Measurements from ENCODE around the gene SGCD.

GRCh38 chr5:156419661-156420060 lies 92.7 kb downstream of the SGCD start:
- TF ChIP-seq POLR2AphosphoS5 (IDR thresholded peaks at IDR 0.05; ENCODE audit: borderline replicate concordance, low read depth, low read length): no peak
- TF ChIP-seq EZH2 (IDR thresholded peaks at IDR 0.05): no peak
- TF ChIP-seq FOXP2 (optimal IDR thresholded peaks at IDR 0.05; ENCODE audit: control extremely low read depth, extremely low read length, insufficient read depth): no peak
